Activated B cell treated with CpG ODN at 0.5 μM for 24 hours (primary cell): ENCODE measurements around the gene HOXC12. TPM values are rescaled to one million over a fixed set of nuclear protein-coding genes. Genes with fewer than 3 reads are reported as not detected.

Experiments
- ATAC-seq: fragments of 200-7000 bp; cut with Tn5 transposase; one replicate; pipeline ENCODE4 v1.10.0; 2021; ENCODE audit warnings: low read depth, mild to moderate bottlenecking, moderate library complexity
- CTCF ChIA-PET: fragments of 350-600 bp; sonication (Branson Sonifier 250); formaldehyde crosslinking; loops from one replicate; lab custom pipeline; 2021; ENCODE audit warnings: antibody characterized with exemption; lab: Charles Lee
- POLR2A ChIA-PET: fragments of 350-600 bp; sonication (Branson Sonifier 250); formaldehyde crosslinking; loops from one replicate; lab custom pipeline; 2021; ENCODE audit warnings: antibody characterized with exemption; lab: Charles Lee
- DNase-seq: peaks from one replicate; pipeline ENCODE4 v3.0.0; 2022
- H3K27ac Mint-ChIP-seq: one replicate; pipeline ENCODE4 v1.8.0; 2020; ENCODE audit warnings: mixed read lengths
- H3K27me3 Mint-ChIP-seq: one replicate; pipeline ENCODE4 v1.8.0; 2021; ENCODE audit warnings: mixed read lengths
- H3K36me3 Mint-ChIP-seq: one replicate; pipeline ENCODE4 v1.8.0; 2021; ENCODE audit warnings: low read depth, mixed read lengths
- H3K4me1 Mint-ChIP-seq: one replicate; pipeline ENCODE4 v1.8.0; 2021; ENCODE audit warnings: mixed read lengths
- H3K4me3 Mint-ChIP-seq: one replicate; pipeline ENCODE4 v1.8.0; 2020; ENCODE audit warnings: mild to moderate bottlenecking, mixed read lengths
- H3K9me3 Mint-ChIP-seq: one replicate; pipeline ENCODE4 v1.8.0; 2020; ENCODE audit warnings: mixed read lengths
- intact Hi-C: fragments of 100-400 bp; cut with micrococcal nuclease; formaldehyde crosslinking; loops from one replicate; pipeline ENCODE4 v1.15.1; 2024
- total RNA-seq: library from RNA; stranded (reverse); gene quantifications from 2 replicates; pipeline ENCODE4 v1.2.3, GENCODE V29; 2022
- TF ChIP-seq, protein P1 (sequence below): fragments of 200-600 bp; IDR thresholded peaks from one replicate; pipeline ENCODE4 v1.8.0; 2022; ENCODE audit warnings: antibody characterized with exemption, mild to moderate bottlenecking

Gene HOXC12
- total RNA-seq, 1 donor from 2014 or later = not detected

DNA sequence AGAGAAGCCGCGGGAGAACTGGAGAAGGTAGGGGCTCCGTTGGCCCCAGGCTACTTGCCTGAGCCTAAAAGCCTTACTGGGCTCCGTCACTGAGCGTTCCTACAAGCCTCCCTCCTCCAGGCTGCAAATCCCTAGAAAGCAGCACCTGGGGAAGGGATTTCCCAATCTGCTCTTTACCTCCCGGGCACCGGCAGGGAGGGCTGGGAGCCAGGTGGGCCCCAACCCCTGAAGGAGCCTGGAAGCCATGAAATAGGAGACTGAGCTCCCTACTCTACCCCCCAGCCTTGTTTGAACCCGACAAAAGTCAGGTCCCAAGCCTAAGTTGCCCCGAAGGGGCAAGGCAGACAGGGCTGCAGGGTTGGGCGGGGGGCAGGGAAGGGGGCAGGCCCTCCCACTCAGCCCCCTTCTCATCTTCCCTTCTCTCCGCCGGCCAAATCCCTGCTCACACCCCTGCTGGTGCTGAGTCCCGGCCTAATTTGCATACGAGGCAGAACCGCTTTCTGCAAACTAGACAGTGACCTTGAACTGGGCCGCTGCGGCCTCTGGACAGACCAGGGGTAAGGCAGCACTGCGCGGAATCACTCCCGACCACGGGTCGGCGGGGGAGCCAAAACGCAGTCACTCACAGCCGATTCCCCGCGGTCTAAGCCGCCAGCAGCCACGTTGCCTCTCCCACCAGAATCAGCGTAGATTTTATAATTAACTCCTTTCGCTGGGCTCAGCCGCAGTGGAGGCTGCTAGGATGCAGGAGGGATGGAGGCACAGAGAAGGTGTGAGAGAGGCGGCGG is 3.7 kb upstream of the HOXC12 start:
- no peak overlapping the region for H3K4me3 Mint-ChIP-seq
- POLR2A ChIA-PET = interaction anchor here (1.2 kb wide), 1 partner anchor 33 kb away, joined by 6 read pairs; the partner anchor contains the start of gene HOXC10
- intact Hi-C loops = loop anchor here (5.0 kb wide), 2 partner anchors 46 to 101 kb away; partner anchors contain the start of gene HOXC4
- peaks cover 4% of the 10 kb centered on the region for H3K4me1 Mint-ChIP-seq
- CTCF ChIA-PET = no interaction called here
- peaks cover 67% of the 10 kb centered on the region for H3K27me3 Mint-ChIP-seq
- H3K27ac Mint-ChIP-seq = peak overlapping the region; percentile 53
- no peaks in the 10 kb centered on the region for H3K36me3 Mint-ChIP-seq
- DNase-seq (no peak), ATAC-seq (no peak)
- no peaks in the 10 kb centered on the region for H3K9me3 Mint-ChIP-seq
- TF ChIP-seq, protein P1, sequence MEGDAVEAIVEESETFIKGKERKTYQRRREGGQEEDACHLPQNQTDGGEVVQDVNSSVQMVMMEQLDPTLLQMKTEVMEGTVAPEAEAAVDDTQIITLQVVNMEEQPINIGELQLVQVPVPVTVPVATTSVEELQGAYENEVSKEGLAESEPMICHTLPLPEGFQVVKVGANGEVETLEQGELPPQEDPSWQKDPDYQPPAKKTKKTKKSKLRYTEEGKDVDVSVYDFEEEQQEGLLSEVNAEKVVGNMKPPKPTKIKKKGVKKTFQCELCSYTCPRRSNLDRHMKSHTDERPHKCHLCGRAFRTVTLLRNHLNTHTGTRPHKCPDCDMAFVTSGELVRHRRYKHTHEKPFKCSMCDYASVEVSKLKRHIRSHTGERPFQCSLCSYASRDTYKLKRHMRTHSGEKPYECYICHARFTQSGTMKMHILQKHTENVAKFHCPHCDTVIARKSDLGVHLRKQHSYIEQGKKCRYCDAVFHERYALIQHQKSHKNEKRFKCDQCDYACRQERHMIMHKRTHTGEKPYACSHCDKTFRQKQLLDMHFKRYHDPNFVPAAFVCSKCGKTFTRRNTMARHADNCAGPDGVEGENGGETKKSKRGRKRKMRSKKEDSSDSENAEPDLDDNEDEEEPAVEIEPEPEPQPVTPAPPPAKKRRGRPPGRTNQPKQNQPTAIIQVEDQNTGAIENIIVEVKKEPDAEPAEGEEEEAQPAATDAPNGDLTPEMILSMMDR = no peak

DNA sequence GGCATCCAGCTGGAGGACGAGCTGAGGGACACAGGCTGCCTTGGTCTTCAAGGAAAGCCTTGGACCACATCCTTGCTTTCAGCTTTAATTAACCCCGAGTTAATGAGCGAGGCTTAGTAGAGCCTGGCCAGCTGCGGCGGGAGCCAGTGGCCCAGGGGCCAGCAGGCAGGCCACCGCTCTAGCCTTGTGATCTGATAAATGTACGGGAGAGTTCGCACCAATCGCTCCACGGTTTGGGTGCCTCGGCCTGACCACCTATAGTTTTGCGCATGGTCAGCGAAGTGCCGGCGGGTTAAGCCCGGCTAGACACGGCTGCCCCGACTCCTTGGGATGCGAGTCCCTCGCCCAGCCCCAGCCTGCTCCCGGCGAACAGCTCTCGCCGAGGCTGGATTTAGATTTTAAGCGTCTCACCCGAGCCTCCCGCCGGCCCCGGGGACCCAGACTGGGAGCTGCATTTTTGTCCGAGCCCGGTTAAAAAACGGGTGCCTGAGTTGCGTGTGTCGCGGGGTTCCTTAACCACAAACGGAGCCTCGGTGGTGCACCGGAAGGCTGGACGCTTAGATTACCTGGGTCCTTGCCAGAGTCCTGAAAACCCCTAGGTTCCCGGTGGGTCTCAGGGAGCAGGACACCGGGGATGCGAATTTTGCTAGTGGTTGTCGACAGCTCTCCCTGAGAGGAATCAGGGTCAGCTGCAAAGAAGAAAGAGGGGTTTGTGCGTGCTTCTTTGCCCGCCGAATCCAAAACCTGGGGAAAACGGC is 2.9 kb upstream of the HOXC12 start:
- H3K27me3 Mint-ChIP-seq = peaks cover 67% of the 10 kb centered on the region
- no peak for DNase-seq
- H3K4me1 Mint-ChIP-seq = peaks cover 4% of the 10 kb centered on the region
- H3K27ac Mint-ChIP-seq = no peak overlapping the region
- CTCF ChIA-PET = no interaction called here
- POLR2A ChIA-PET = interaction anchor here (1.2 kb wide), 1 partner anchor 33 kb away, joined by 6 read pairs; the partner anchor contains the start of gene HOXC10
- no peak for ATAC-seq
- no peaks in the 10 kb centered on the region for H3K9me3 Mint-ChIP-seq
- intact Hi-C loops = loop anchor here (5.0 kb wide), 2 partner anchors 46 to 101 kb away; partner anchors contain the start of gene HOXC4
- TF ChIP-seq, protein P1 = no peak
- H3K4me3 Mint-ChIP-seq = no peak overlapping the region
- no peaks in the 10 kb centered on the region for H3K36me3 Mint-ChIP-seq

DNA sequence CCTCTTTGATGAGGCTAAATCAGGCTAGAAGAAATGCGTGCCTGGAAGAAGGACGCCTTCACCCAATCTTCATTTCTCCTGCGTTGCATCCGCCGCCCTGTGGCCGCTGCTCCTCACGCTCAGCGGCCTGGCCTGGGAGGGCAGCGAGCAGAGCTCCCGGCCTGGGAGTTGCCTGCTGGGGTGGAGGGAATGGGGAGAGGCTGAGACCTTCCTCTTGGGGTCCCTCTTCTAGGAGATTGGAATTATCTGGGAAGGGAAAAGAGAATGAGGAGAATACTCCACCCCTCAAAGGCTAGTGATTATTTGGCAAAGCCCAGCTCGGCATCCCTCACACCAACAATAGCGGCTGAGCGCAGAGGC is 2.4 kb upstream of the HOXC12 start:
- Mint-ChIP-seq H3K27ac (no peak overlapping the region), H3K4me1 (peaks cover 10% of the 10 kb centered on the region), H3K27me3 (peaks cover 71% of the 10 kb centered on the region), H3K4me3 (no peak overlapping the region), H3K36me3 (no peaks in the 10 kb centered on the region), H3K9me3 (no peaks in the 10 kb centered on the region)
- POLR2A ChIA-PET = interaction anchor here (0.5 kb wide), 1 partner anchor 80 kb away, joined by 6 read pairs; no protein-coding TSS in a partner anchor
- intact Hi-C loops = loop anchor here (5.0 kb wide), 2 partner anchors 45 to 100 kb away; partner anchors contain the start of gene HOXC4
- TF ChIP-seq, protein P1 = no peak
- CTCF ChIA-PET = no interaction called here
- DNase-seq (no peak), ATAC-seq (no peak)

DNA sequence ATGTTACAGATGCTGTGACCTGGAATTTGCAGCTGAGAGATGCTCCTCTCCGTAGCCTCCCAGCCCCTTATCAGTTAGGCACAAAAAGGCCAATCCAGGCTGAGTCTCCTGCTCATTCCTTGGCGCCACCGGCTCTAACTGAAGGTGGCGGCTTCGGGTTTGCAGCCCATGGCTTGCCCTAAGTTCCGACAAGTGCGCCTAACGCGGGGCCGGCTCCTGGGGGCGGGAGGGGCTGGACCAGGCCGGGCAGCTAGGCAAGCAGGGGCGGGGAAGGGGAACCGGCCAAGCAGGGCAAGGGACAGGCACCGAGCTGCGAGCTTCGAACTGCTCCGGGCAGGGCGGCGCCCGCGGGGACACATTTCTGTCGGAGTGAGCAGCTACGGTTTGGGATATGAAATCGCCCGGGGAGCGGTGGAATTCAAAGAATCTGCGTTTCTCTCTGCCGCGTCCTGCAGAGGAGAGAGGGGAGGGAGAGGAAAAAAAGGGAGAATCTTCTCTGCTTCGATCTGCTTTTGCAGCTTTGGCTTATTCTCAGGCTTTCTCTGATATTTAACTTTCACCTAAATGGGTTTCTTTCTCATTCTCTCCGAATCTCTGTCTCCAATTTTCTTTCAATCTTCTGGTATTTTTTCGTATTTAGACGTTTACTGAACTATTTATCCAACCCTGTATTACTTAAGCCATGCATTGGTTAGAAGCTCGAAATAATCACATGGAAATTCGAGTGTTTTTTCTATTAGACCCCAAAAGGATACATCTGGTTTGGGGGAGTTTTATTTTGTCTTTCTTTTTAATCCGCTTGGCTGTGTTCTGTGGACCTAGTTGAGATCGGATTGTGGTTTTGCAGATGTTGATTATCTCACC is 1.6 kb upstream of the HOXC12 start:
- Mint-ChIP-seq H3K4me1 (peaks cover 13% of the 10 kb centered on the region), H3K27me3 (peaks cover 71% of the 10 kb centered on the region), H3K4me3 (no peak overlapping the region), H3K27ac (no peak overlapping the region), H3K9me3 (no peaks in the 10 kb centered on the region), H3K36me3 (no peaks in the 10 kb centered on the region)
- intact Hi-C loops = loop anchor here (5.0 kb wide), 2 partner anchors 44 to 99 kb away; partner anchors contain the start of gene HOXC4
- TF ChIP-seq, protein P1 = no peak
- DNase-seq (no peak), ATAC-seq (no peak)
- ChIA-PET CTCF (interaction anchor here (1.1 kb wide), 1 partner anchor 80 kb away, joined by 3 read pairs; the partner anchor contains the start of gene HOXC5), POLR2A (interaction anchor here (0.5 kb wide), 1 partner anchor 79 kb away, joined by 6 read pairs; no protein-coding TSS in a partner anchor)
